Endodermal cell (in vitro differentiated cells): ENCODE data around the gene MAPK14. TPM values are rescaled to one million over a fixed set of nuclear protein-coding genes. Genes with fewer than 3 reads are reported as not detected.

Experiments
- DNase-seq: peaks from one replicate; pipeline ENCODE4 v3.0.0-alpha.2; 2017
- H3K27ac ChIP-seq: 2 replicates; pipeline ENCODE4 v1.5.1; 2013; ENCODE audit warnings: mild to moderate bottlenecking, low read depth, low read length, moderate library complexity
- H3K27me3 ChIP-seq: 2 replicates; pipeline ENCODE4 v1.6.1; 2013; ENCODE audit warnings: mild to moderate bottlenecking, low read length, moderate library complexity; ENCODE audit not compliant: insufficient read depth, control insufficient read depth, poor library complexity, severe bottlenecking
- H3K36me3 ChIP-seq: 2 replicates; pipeline ENCODE4 v1.7.0; 2013; ENCODE audit warnings: mild to moderate bottlenecking, low read length, moderate library complexity; ENCODE audit not compliant: control insufficient read depth, insufficient read depth
- H3K4me1 ChIP-seq: one replicate; pipeline ENCODE4 v1.7.0; 2013; ENCODE audit warnings: low read length; ENCODE audit not compliant: control insufficient read depth, insufficient read depth
- H3K4me3 ChIP-seq: 2 replicates; pipeline ENCODE4 v1.5.1; 2013; ENCODE audit warnings: mild to moderate bottlenecking, low read length, moderate library complexity
- H3K9ac ChIP-seq: 2 replicates; pipeline ENCODE4 v1.6.1; 2013; ENCODE audit warnings: mild to moderate bottlenecking, low read length, moderate library complexity; ENCODE audit not compliant: poor library complexity, severe bottlenecking; ENCODE audit errors: extremely low read depth
- H3K9me3 ChIP-seq: 2 replicates; pipeline ENCODE4 v1.6.1; 2013; ENCODE audit warnings: mild to moderate bottlenecking, low read length, moderate library complexity; ENCODE audit not compliant: control insufficient read depth
- H3K27ac Mint-ChIP-seq: 2 replicates; pipeline ENCODE4 v1.8.0; 2020; ENCODE audit warnings: mixed read lengths
- H3K27me3 Mint-ChIP-seq: 2 replicates; pipeline ENCODE4 v1.8.0; 2021; ENCODE audit warnings: mild to moderate bottlenecking, mixed read lengths; ENCODE audit not compliant: insufficient read depth
- H3K36me3 Mint-ChIP-seq: 2 replicates; pipeline ENCODE4 v1.8.0; 2020; ENCODE audit warnings: low read depth, mixed read lengths
- H3K4me1 Mint-ChIP-seq: 2 replicates; pipeline ENCODE4 v1.8.0; 2020; ENCODE audit warnings: mixed read lengths
- H3K4me3 Mint-ChIP-seq: 2 replicates; pipeline ENCODE4 v1.8.0; 2020; ENCODE audit warnings: mild to moderate bottlenecking, moderate library complexity, mixed read lengths
- H3K9me3 Mint-ChIP-seq: 2 replicates; pipeline ENCODE4 v1.8.0; 2020; ENCODE audit warnings: mild to moderate bottlenecking, mixed read lengths
- CTCF ChIP-seq: fragments of 200-600 bp; sonication (generic); conservative IDR thresholded peaks from 2 replicates; pipeline ENCODE4 v1.5.0; 2021; ENCODE audit warnings: antibody characterized with exemption, mild to moderate bottlenecking
- WGBS, 2 experiments: methylation state at CpG; one replicate each; pipeline versions ENCODE4 v1.1.5 to v1.1.7; 2013; ENCODE audit warnings: missing lambda C conversion rate in 2 of 2, mixed read lengths in 1 of 2; ENCODE audit not compliant: insufficient coverage in 1 of 2, insufficient read length in 1 of 2; 5-methylcytosine and 5-hydroxymethylcytosine counted together
- total RNA-seq, 2 donors: library from RNA; stranded (reverse); fragmentation: NEBNext Ultra II Directional in 1 of 2; extraction: Animal tissue kit (Norgen Biotek cat#: 25700) in 1 of 2; gene quantifications; 2 replicates in 1 of 2; 3 replicates in 1 of 2; pipeline ENCODE4 v1.2.1, GENCODE V29; 2021

Gene MAPK14
- total RNA-seq, 2 donors from 2014 or later, result 36.4 to 40.6 TPM

GRCh38 chr6:36062247-36062646, 34.6 kb downstream of the MAPK14 start:
- 87% methylated on average over 2 of the region's 2 CpGs; no CpG with 5 or more reads in 1 of the 2 experiments for WGBS, 2 experiments
- no peak overlapping the region for H3K4me3 ChIP-seq
- Mint-ChIP-seq H3K27ac (no peak overlapping the region), H3K9me3 (no peaks in the 10 kb centered on the region), H3K4me3 (no peak overlapping the region), H3K4me1 (peaks cover 19% of the 10 kb centered on the region), H3K36me3 (peaks cover 16% of the 10 kb centered on the region), H3K27me3 (no peaks in the 10 kb centered on the region)
- H3K4me1 ChIP-seq, result no peaks in the 10 kb centered on the region
- no peak for DNase-seq
- no peaks in the 10 kb centered on the region for H3K9me3 ChIP-seq
- H3K9ac ChIP-seq, result no peak overlapping the region
- peaks cover 14% of the 10 kb centered on the region for H3K36me3 ChIP-seq
- no peaks in the 10 kb centered on the region for H3K27me3 ChIP-seq
- H3K27ac ChIP-seq, result no peak overlapping the region
- TF ChIP-seq CTCF, result no peak

GRCh38 chr6:36063318-36064060, 35.9 kb downstream of the MAPK14 start:
- WGBS, 2 experiments, result 95 to 100% methylated on average over 2 to 4 of the region's 4 CpGs
- no peaks in the 10 kb centered on the region for H3K4me1 ChIP-seq
- no peak overlapping the region for H3K4me3 Mint-ChIP-seq
- H3K27me3 Mint-ChIP-seq, result no peaks in the 10 kb centered on the region
- H3K9me3 ChIP-seq, result no peaks in the 10 kb centered on the region
- H3K9ac ChIP-seq, result no peak overlapping the region
- H3K36me3 ChIP-seq, result peaks cover 14% of the 10 kb centered on the region
- no peak for TF ChIP-seq CTCF
- no peak overlapping the region for H3K27ac Mint-ChIP-seq
- no peak overlapping the region for H3K4me3 ChIP-seq
- H3K9me3 Mint-ChIP-seq, result no peaks in the 10 kb centered on the region
- no peak overlapping the region for H3K27ac ChIP-seq
- DNase-seq, result no peak
- peaks cover 16% of the 10 kb centered on the region for H3K36me3 Mint-ChIP-seq
- H3K4me1 Mint-ChIP-seq, result peaks cover 22% of the 10 kb centered on the region
- no peaks in the 10 kb centered on the region for H3K27me3 ChIP-seq

- Mint-ChIP-seq H3K4me3 (no peak overlapping the region), H3K4me1 (peaks cover 27% of the 10 kb centered on the region), H3K27me3 (no peaks in the 10 kb centered on the region), H3K27ac (peak overlapping the region; percentile 14), H3K36me3 (peaks cover 9% of the 10 kb centered on the region), H3K9me3 (no peaks in the 10 kb centered on the region)
- H3K4me3 ChIP-seq, result no peak overlapping the region
- no peaks in the 10 kb centered on the region for H3K27me3 ChIP-seq
- no peak for DNase-seq
- TF ChIP-seq CTCF, result no peak
- H3K9me3 ChIP-seq, result no peaks in the 10 kb centered on the region
- no peak overlapping the region for H3K27ac ChIP-seq
- H3K4me1 ChIP-seq, result no peaks in the 10 kb centered on the region
- WGBS, 2 experiments, result 95 to 100% methylated on average over 1 to 3 of the region's 3 CpGs
- peaks cover 8% of the 10 kb centered on the region for H3K36me3 ChIP-seq
- H3K9ac ChIP-seq, result no peak overlapping the region
Observed at GRCh38 chr6:36064770-36065396, 37.3 kb downstream of the MAPK14 start.
